ENCODE results near the gene PSMA3. TPM values are rescaled to one million over a fixed set of nuclear protein-coding genes. Genes with fewer than 3 reads are reported as not detected.
A peak's percentile ranks its signal among the peaks of the same experiment; 100 is the strongest.

Gene PSMA3
- 104 and 176 TPM in 2 replicates for total RNA-seq (2014; rRNA removed; shearing (Covaris generic))

DNA sequence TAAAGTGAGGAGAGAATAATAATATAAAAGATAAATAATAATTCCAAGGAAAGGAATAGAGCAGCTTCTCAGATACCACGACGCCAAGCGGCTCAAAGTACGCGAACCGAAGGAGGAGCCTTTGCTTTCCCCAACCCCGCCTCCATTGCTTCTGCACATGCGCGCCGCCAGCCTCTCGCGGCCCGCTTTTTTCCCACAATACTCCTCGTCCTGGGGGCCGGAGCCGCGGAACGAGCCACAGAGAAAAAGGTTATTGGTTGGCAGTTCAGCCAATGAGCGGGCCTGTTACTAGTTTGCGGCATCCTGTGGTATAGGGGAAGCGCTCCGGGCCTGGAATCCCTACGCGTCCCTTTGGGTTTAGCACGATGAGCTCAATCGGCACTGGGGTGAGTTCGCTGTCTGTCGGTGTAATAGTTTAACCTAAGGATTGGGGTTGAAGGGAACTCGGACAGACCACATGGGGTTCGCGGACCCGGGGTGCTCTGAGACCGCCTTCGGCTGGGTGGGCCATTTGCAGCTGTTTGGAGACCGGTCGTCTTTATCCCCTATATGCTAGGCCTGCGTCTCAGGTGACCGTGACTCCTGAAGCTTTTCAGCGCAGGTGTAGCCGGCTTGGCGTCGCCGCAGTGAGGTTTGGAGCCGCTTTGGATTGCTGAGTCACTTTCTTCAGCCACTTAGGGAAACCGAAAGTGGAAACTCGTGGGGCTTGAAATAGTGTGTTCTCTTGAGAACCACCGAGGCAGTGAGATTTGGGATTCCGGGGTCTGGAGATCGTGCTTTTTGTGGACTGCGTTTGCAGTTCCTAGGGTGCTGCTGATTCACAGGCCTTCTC is at the start of gene PSMA3:
Gene PSMA3, plus strand, starts transcription at position 288 of the 832 bp plus-strand sequence. Its CDS starts 78 bp downstream, at position 366.
- peak within 1 kb of the TSS; percentile 95 for H3K27ac ChIP-seq
- peak; percentile 94 to 96 for DNase-seq (ENCODE audit: low read depth in 1 of 2, low spot score in 2 of 2)
- no peaks in the 10 kb centered on the region for H3K27me3 ChIP-seq (replicated peaks)
- H3K9me3 ChIP-seq (replicated peaks) = no peaks in the 10 kb centered on the region
- peaks cover 32% of the 10 kb centered on the region for H3K36me3 ChIP-seq
- peak within 1 kb of the TSS; percentile 69 for H3K4me3 ChIP-seq
- H3K4me1 ChIP-seq (replicated peaks) = peaks cover 5% of the 10 kb centered on the region; the same call in 1 of the 2 replicates

DNA sequence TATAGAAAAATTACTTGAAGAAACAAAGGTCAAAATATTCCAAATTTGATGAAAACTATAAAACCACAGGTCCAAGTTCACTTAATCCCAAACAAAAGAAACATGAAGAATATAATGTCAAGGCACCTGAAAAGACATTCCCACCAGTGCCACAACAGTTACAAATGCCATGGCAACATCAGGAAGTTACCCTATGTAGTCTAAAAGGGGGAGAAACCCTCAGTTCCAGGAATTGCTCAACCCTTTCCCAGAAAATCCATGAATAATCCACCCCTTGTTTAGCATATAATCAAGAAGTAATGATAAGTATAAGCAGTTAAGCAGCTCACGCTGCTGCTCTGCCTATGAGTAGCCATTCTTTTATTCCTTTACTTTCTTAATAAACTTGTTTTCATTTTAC is 48.4 kb upstream of the PSMA3 start:
- Histone ChIP-seq H3K4me1 (replicated peaks) (peaks cover 7% of the 10 kb centered on the region; the same call in 1 of the 2 replicates), H3K4me3 (no peak overlapping the region), H3K36me3 (peaks cover 6% of the 10 kb centered on the region), H3K27me3 (replicated peaks) (peaks cover 17% of the 10 kb centered on the region; the same call in 1 of the 2 replicates), H3K9me3 (replicated peaks) (no peaks in the 10 kb centered on the region), H3K27ac (no peak overlapping the region)
- no peak for DNase-seq (ENCODE audit: low read depth in 1 of 2, low spot score in 2 of 2)

DNA sequence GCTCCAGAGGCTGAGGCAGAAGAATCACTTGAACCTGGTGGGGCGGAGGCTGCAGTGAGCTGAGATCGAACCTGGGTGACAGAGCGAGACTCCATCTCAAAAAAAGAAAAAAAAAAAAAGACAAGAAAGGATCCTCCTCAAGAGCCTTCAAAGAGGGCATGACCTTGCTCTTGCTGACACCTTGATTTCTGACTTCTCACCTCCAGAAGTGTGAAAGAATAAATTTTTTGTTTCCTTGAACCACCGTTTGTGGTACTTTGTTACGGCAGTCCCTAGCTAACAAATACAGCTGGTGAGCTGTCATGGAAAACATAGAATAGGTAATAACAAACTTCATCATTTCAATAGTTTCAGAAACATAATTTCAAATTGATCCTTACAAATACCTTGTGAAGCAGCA is 46.6 kb upstream of the PSMA3 start:
- Histone ChIP-seq H3K36me3 (peaks cover 6% of the 10 kb centered on the region), H3K9me3 (replicated peaks) (no peaks in the 10 kb centered on the region), H3K27me3 (replicated peaks) (peaks cover 8% of the 10 kb centered on the region; the same call in 1 of the 2 replicates), H3K4me3 (no peak overlapping the region), H3K4me1 (replicated peaks) (peaks cover 10% of the 10 kb centered on the region; the same call in 1 of the 2 replicates), H3K27ac (no peak overlapping the region)
- DNase-seq (ENCODE audit: low read depth in 1 of 2, low spot score in 2 of 2) = no peak

DNA sequence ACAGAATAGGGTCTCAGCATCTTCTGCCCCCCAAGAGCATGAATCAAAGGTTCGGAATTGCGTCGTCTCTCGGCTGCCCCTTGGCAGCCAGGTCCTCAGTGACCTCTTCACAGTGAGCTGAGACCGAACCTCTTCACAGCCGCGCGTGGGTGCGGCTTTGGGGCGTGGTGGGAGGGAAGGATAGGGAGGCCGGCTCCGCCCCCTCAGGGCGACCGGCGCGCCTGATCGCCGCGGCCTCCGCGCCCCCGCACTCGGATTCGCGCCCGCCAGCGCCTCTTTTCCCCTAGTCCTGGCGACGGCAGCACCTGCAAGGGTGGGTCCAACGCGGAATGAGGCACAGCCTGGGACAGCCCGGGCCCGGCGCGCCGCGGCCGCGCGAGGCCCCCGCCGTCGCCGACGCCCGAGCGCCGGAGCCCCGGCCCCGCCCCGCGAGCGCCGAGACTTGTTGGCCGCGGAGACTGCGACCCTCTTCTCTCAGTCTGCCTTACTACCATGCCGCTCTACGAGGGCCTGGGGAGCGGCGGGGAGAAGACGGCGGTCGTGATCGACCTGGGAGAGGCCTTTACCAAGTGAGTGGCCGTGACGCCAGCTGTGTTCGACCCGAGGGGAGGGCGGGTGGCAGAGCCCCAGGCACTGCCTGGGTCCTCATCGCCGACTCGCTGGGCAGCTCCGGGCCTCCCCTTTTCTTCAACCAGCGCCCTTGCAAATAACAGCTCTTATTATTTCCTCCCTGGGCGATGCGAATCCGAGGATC is 44.7 kb upstream of the PSMA3 start, which contains the start of gene ACTR10:
Gene ACTR10, plus strand, starts transcription at position 424 of the 754 bp plus-strand sequence. Its CDS starts 69 bp downstream, at position 493.
- Histone ChIP-seq H3K27me3 (replicated peaks) (peaks cover 8% of the 10 kb centered on the region; the same call in 1 of the 2 replicates), H3K4me3 (peak within 1 kb of the TSS; percentile 92), H3K27ac (peak within 1 kb of the TSS; percentile 95), H3K36me3 (peaks cover 9% of the 10 kb centered on the region), H3K4me1 (replicated peaks) (peaks cover 10% of the 10 kb centered on the region; the same call in 1 of the 2 replicates), H3K9me3 (replicated peaks) (no peaks in the 10 kb centered on the region)
- DNase-seq (ENCODE audit: low read depth in 1 of 2, low spot score in 2 of 2) = peak; percentile 77 to 87

DNA sequence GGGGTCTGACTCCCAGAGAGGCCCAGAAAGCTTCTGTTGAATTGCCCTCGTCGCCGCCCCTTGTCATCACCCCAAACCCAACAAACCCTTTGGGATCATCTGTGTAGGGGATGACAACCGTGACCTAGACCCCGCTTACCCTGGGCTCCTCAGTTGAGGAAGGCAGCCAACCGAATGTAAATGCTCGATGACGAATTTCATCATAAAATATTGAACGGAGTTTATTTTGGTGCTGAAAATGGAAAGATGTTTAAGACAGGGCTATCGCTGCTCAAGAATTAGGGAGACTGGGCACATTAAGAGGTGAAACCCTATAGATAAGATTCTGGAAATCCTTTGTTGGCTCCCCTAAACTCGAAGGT is 44.2 kb upstream of the PSMA3 start:
- Histone ChIP-seq H3K4me3 (peak overlapping the region; percentile 92), H3K4me1 (replicated peaks) (peaks cover 10% of the 10 kb centered on the region; the same call in 1 of the 2 replicates)
- DNase-seq (ENCODE audit: low read depth in 1 of 2, low spot score in 2 of 2) = no peak

DNA sequence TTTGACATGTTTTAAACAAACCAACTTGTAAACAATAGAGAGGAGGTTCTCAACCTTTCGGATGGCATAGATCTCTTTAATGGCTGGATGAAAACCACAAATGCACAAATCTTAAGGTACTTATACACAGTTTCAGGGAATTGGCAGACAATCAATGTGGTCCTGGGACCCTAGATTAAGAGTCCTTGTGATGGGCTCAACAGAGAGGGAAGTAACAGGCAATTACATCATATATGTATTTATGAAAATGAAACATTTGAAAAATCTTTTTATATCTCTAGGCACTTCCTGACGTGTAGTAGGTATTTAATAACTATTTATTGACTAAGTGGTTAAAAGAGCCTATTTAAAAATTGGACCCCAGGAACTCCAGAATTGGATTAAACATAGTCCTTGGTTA is 43.8 kb upstream of the PSMA3 start:
- H3K27me3 ChIP-seq (replicated peaks) = peaks cover 8% of the 10 kb centered on the region; the same call in 1 of the 2 replicates
- no peak for DNase-seq (ENCODE audit: low read depth in 1 of 2, low spot score in 2 of 2)
- H3K36me3 ChIP-seq = peaks cover 9% of the 10 kb centered on the region
- H3K9me3 ChIP-seq (replicated peaks) = no peaks in the 10 kb centered on the region
- peak overlapping the region; percentile 95; the same call in 1 of the 2 replicates for H3K27ac ChIP-seq
- peak overlapping the region; percentile 92 for H3K4me3 ChIP-seq
- H3K4me1 ChIP-seq (replicated peaks) = peaks cover 10% of the 10 kb centered on the region; the same call in 1 of the 2 replicates

More for the DNA sequence above, 44.2 kb upstream of the PSMA3 start:
- Histone ChIP-seq H3K27ac (peak overlapping the region; percentile 95), H3K27me3 (replicated peaks) (peaks cover 8% of the 10 kb centered on the region; the same call in 1 of the 2 replicates), H3K36me3 (peaks cover 9% of the 10 kb centered on the region), H3K9me3 (replicated peaks) (no peaks in the 10 kb centered on the region)

DNA sequence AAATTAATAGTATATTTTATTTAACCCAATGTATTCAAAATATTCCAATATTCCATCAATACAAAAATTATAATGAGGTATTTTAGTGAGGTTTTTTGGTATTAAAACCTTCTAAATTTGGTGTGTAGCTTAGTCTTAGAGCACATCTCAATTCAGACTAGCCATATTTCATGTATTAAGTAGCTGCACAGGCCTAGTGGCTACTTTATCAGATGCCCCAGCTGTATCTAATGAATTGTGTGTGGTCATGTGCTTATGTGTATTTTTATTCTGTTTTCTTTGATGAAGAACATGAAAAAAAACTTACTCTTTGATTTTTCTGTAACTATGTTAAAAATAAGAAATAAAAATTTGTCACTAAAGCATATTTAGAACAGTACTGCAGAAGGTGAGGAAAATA is 31.5 kb upstream of the PSMA3 start:
- DNase-seq (ENCODE audit: low read depth in 1 of 2, low spot score in 2 of 2) = no peak
- peaks cover 55% of the 10 kb centered on the region for H3K36me3 ChIP-seq
- H3K27me3 ChIP-seq (replicated peaks) = no peaks in the 10 kb centered on the region
- peaks cover 6% of the 10 kb centered on the region; the same call in 1 of the 2 replicates for H3K4me1 ChIP-seq (replicated peaks)
- no peak overlapping the region for H3K4me3 ChIP-seq
- H3K27ac ChIP-seq = no peak overlapping the region
- no peaks in the 10 kb centered on the region for H3K9me3 ChIP-seq (replicated peaks)

DNA sequence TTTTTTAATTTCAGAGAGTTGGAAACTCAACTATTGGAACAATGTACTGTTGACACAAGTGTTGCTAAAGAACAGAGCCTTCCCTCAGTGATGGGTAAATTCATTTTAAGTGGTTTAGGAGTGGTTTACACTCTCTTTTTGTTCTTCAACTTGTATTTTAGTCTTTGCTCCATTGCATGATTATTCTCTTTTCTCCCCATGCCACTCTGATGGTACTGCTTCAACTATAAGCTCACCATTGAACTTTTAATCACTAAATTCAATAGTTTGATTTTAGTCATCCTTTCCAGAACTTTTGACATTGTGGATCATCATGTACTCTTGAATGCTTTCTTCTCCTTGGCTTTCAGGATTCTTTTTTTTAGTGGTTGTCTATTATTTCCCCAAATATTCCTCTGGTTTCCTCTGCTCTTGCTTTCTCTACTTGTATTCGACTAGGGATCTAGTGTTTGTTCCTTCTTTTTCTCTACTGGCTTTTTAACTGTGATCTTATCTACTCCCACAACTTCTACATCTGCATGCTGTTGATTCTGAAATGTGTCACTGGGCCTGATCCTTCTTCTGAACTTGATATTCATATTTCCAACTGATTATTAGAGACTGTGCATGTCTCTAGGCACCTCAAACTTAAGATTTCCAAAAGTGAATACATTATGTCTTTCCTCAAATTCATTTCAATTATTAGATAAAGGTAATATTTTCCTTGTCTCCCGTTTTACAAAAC is 29.3 kb upstream of the PSMA3 start:
- H3K4me1 ChIP-seq (replicated peaks) = peaks cover 6% of the 10 kb centered on the region; the same call in 1 of the 2 replicates
- no peak overlapping the region for H3K4me3 ChIP-seq
- DNase-seq (ENCODE audit: low read depth in 1 of 2, low spot score in 2 of 2) = no peak
- H3K36me3 ChIP-seq = peaks cover 38% of the 10 kb centered on the region
- H3K27me3 ChIP-seq (replicated peaks) = no peaks in the 10 kb centered on the region
- no peak overlapping the region for H3K27ac ChIP-seq
- no peaks in the 10 kb centered on the region for H3K9me3 ChIP-seq (replicated peaks)

DNA sequence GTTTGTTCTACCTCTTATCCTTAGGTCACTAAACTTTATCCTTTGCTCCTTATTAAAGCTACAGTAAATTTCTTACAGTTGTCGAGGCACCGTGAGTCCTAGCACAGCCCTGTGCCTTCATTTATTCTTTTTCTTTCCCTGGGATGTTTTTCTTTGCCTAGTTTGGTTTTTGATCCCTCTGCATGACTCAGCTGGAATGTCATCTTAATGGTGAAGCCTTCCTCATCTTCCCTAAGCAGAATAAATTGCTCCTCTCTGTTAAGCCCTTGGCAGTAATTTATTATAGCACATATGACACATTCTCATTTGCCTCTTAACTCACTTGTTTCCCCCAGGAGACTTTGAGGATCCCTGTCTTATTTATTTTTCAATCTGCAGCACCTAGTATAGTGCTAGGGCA is 28.1 kb upstream of the PSMA3 start:
- Histone ChIP-seq H3K27ac (no peak overlapping the region), H3K4me1 (replicated peaks) (peaks cover 6% of the 10 kb centered on the region; the same call in 1 of the 2 replicates), H3K36me3 (peaks cover 37% of the 10 kb centered on the region), H3K9me3 (replicated peaks) (no peaks in the 10 kb centered on the region), H3K27me3 (replicated peaks) (no peaks in the 10 kb centered on the region), H3K4me3 (no peak overlapping the region)
- no peak for DNase-seq (ENCODE audit: low read depth in 1 of 2, low spot score in 2 of 2)

DNA sequence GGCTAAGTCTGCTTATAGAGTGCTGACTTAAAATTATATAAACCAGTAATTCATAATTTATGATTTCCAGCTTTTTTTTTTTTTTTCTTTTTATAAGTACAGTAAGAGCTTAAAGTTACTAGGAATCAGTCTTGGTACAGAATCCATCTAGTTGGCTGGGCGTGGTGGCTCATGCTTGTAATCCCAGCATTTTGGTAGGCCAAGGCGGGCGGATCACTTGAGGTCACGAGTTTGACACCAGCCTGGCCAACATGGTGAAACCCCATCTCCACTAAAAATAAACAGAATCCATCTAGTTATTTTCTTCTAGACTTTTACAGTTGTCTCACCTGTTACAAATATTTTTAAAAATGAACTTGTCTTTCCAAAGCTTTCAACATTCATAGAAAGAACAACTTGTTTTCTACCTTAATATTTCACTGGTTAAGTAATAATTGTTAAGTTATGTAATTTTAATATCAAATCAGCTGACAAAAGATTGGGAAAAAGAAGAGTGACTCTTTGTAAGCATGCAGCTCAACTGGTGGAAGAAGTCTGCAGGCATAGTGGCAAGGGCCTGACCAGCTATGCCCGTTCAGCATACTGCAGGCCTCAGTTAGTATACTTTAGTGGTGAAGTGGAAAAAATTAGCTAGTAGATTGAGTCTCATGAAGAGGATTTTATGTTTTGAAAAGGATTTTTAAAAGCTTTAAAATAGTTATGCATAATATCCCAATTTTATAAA is 17.4 kb upstream of the PSMA3 start:
- no peak overlapping the region for H3K27ac ChIP-seq
- peaks cover 2% of the 10 kb centered on the region; the same call in 1 of the 2 replicates for H3K36me3 ChIP-seq
- H3K9me3 ChIP-seq (replicated peaks) = no peaks in the 10 kb centered on the region
- H3K27me3 ChIP-seq (replicated peaks) = no peaks in the 10 kb centered on the region
- H3K4me3 ChIP-seq = no peak overlapping the region
- no peak for DNase-seq (ENCODE audit: low read depth in 1 of 2, low spot score in 2 of 2)
- H3K4me1 ChIP-seq (replicated peaks) = no peaks in the 10 kb centered on the region

DNA sequence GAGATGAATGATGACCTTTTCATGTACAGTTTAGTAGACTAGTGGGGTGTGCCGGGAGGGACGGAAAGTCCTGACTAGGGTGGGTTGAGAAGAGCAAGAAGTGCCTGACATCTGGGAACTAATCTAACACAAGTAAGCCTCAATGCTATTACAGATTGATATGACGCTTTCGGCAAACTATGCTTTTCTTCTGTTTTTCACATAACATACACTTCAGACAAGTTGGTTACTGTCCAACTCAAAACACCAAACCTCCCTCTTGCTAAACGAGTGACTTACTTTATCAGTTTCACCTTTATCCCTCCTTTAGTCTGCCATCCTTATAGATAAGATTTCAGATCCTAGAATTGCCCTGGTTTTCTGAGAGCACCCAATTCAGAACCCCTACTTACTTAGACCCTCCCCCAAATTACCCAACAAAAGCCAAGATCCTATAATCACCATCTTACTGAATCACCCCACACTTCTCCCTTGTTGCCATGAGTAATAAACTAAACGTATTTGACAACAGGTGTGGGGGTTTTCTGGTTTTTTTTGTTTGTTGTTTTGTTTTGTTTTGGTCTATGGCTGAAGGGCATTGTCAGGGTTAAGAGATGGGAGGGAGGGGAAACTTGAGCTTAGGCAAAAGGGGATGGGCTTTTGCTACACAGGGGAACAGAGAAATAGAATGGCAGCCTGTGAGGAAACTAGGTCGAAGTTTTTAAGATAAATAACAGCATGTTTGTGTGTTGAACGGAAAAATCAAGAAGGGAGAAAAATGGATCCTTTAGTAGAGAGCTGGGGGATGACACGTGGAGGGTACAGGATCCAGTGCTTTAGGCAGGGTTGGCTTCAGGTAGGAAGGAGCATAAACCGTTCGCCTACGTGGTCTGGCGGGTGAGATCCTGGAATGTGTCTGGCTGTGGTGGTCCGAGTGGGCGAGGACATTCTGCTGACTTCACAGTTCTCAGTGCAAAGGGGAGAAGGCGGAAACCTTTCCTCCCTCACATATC is 6.1 kb upstream of the PSMA3 start:
- Histone ChIP-seq H3K27me3 (replicated peaks) (no peaks in the 10 kb centered on the region), H3K4me1 (replicated peaks) (peaks cover 6% of the 10 kb centered on the region; the same call in 1 of the 2 replicates), H3K27ac (no peak overlapping the region), H3K4me3 (peak overlapping the region; percentile 41), H3K36me3 (no peaks in the 10 kb centered on the region), H3K9me3 (replicated peaks) (no peaks in the 10 kb centered on the region)
- DNase-seq (ENCODE audit: low read depth in 1 of 2, low spot score in 2 of 2) = peak in 1 of 2 experiments; percentile 11
